ENCODE results near the gene C9orf72.

- no peak for TF ChIP-seq POLR2A (IDR thresholded peaks at IDR 0.05)
- no peak for TF ChIP-seq CTCF (IDR thresholded peaks at IDR 0.05)
- TF ChIP-seq POLR2AphosphoS5 (IDR thresholded peaks at IDR 0.05), result no peak
- no peak for TF ChIP-seq EP300 (IDR thresholded peaks at IDR 0.05)
Observed at GRCh38 chr9:27595733-27596132, 22.5 kb upstream of the C9orf72 start.
